HepG2 (cell line): Measurements from ENCODE around the gene KCTD6. TPM values are rescaled to one million over a fixed set of nuclear protein-coding genes. Genes with fewer than 3 reads are reported as not detected.
A peak's percentile ranks its signal among the peaks of the same experiment; 100 is the strongest.

ENCODE experiments used
- DPF2 ChIP-seq: sonication (generic); formaldehyde crosslinking; IDR thresholded peaks from 2 replicates; pipeline ENCODE4 v1.4.0; 2020; ENCODE audit warnings: mild to moderate bottlenecking, low read depth, missing genetic modification reagents, borderline replicate concordance
- HOXA3 ChIP-seq: sonication (generic); formaldehyde crosslinking; IDR thresholded peaks from 2 replicates; pipeline ENCODE4 v1.5.0; 2020; ENCODE audit warnings: missing genetic modification reagents
- HOXA9 ChIP-seq: sonication (generic); formaldehyde crosslinking; IDR thresholded peaks from 2 replicates; pipeline ENCODE4 v1.8.1; 2022; ENCODE audit warnings: missing genetic modification reagents, mild to moderate bottlenecking, moderate library complexity, borderline replicate concordance
- ISL2 ChIP-seq: sonication (generic); formaldehyde crosslinking; IDR thresholded peaks from 2 replicates; pipeline ENCODE4 v1.5.0; 2020; ENCODE audit warnings: missing genetic modification reagents
- KAT2B ChIP-seq: fragments of 150-350 bp; IDR thresholded peaks from 2 replicates; pipeline ENCODE4 v1.6.1; 2014; ENCODE audit warnings: low read depth, low read length, borderline replicate concordance
- MBD4 ChIP-seq: IDR thresholded peaks from 2 replicates; pipeline ENCODE4 v1.6.1; 2012; ENCODE audit warnings: low read length, inconsistent platforms, borderline replicate concordance
- MEF2D ChIP-seq: sonication (generic); formaldehyde crosslinking; IDR thresholded peaks from 2 replicates; pipeline ENCODE4 v1.5.1; 2020; ENCODE audit warnings: mild to moderate bottlenecking, missing genetic modification reagents
- RFX5 ChIP-seq: IDR thresholded peaks from 2 replicates; pipeline ENCODE4 v1.6.1; 2011; ENCODE audit warnings: low read depth, low read length, improper control_type of control experiment
- SAP130 ChIP-seq: IDR thresholded peaks from 2 replicates; pipeline ENCODE4 v1.6.1; 2016; ENCODE audit warnings: low read depth
- SIN3B ChIP-seq: fragments of 150-350 bp; IDR thresholded peaks from 2 replicates; pipeline ENCODE4 v1.6.1; 2014; ENCODE audit warnings: low read length
- SP5 ChIP-seq: IDR thresholded peaks from 2 replicates; pipeline ENCODE4 v1.6.1; 2016; ENCODE audit warnings: low read depth, borderline replicate concordance
- SSRP1 ChIP-seq: IDR thresholded peaks from 2 replicates; pipeline ENCODE4 v1.6.1; 2016; ENCODE audit warnings: control low read depth
- TBX2 ChIP-seq: sonication (generic); formaldehyde crosslinking; IDR thresholded peaks from 2 replicates; pipeline ENCODE4 v1.5.0; 2020; ENCODE audit warnings: missing genetic modification reagents, mild to moderate bottlenecking, borderline replicate concordance
- ZBTB20 ChIP-seq: sonication (generic); formaldehyde crosslinking; IDR thresholded peaks from 2 replicates; pipeline ENCODE4 v1.8.1; 2023; ENCODE audit warnings: missing genetic modification reagents, low read depth, mild to moderate bottlenecking, borderline replicate concordance
- ZMYM2 ChIP-seq: sonication (generic); formaldehyde crosslinking; IDR thresholded peaks from 2 replicates; pipeline ENCODE4 v1.8.0; 2022; ENCODE audit warnings: mild to moderate bottlenecking, missing genetic modification reagents
- ZNF34 ChIP-seq: sonication (generic); formaldehyde crosslinking; IDR thresholded peaks from 2 replicates; pipeline ENCODE4 v1.4.0; 2020; ENCODE audit warnings: mild to moderate bottlenecking, missing genetic modification reagents, borderline replicate concordance
- ZNF350 ChIP-seq: sonication (generic); formaldehyde crosslinking; IDR thresholded peaks from 2 replicates; pipeline ENCODE4 v1.4.0; 2020; ENCODE audit warnings: mild to moderate bottlenecking, low read depth, missing genetic modification reagents, borderline replicate concordance
- ZNF616 ChIP-seq: sonication (generic); formaldehyde crosslinking; IDR thresholded peaks from 2 replicates; pipeline ENCODE4 v1.5.0; 2020; ENCODE audit warnings: low read depth, mild to moderate bottlenecking, missing genetic modification reagents
- polyA plus RNA-seq, 8 experiments: library from polyadenylated mRNA; depleted of rRNA in 3 of 8; stranded (reverse) in 7 of 8; unstranded in 1 of 8; fragments of >200 nt; fragmentation: Illumina TruSeq in 4 of 8; extraction: Trizol in 4 of 8; gene quantifications; 2 replicates each; pipeline versions ENCODE4 v1.2.1 to v1.2.3, GENCODE V29; 2011 to 2016; ENCODE audit warnings: low read depth in 4 of 8, missing spikeins in 1 of 8, mixed read lengths in 1 of 8; ENCODE audit not compliant: insufficient read depth in 1 of 8
- total RNA-seq, 5 experiments: library from RNA; depleted of rRNA; stranded (reverse); fragments of >200 nt; fragmentation: Illumina TruSeq; extraction: Trizol; gene quantifications; 2 replicates each; pipeline ENCODE4 v1.2.3, GENCODE V29; 2016; ENCODE audit warnings: low read depth in 1 of 5
- TF ChIP-seq, protein P1 (sequence below): sonication (generic); formaldehyde crosslinking; IDR thresholded peaks from 2 replicates; pipeline ENCODE4; 2020; ENCODE audit warnings: missing genetic modification reagents, mild to moderate bottlenecking, borderline replicate concordance
- TF ChIP-seq, protein P2 (sequence below): sonication (generic); formaldehyde crosslinking; IDR thresholded peaks from 2 replicates; pipeline ENCODE4 v1.4.0; 2020; ENCODE audit warnings: missing genetic modification reagents, borderline replicate concordance
- TF ChIP-seq, protein P3 (sequence below): sonication (generic); formaldehyde crosslinking; conservative IDR thresholded peaks from 2 replicates; pipeline ENCODE4 v1.8.0; 2022; ENCODE audit warnings: low read depth, missing genetic modification reagents

Gene KCTD6
- total and polyA plus RNA-seq, 2 of the 13 experiments (the other 11 are each of a cell fraction or from before 2014, with no cell fraction given): 13.4 to 14.2 TPM

DNA sequence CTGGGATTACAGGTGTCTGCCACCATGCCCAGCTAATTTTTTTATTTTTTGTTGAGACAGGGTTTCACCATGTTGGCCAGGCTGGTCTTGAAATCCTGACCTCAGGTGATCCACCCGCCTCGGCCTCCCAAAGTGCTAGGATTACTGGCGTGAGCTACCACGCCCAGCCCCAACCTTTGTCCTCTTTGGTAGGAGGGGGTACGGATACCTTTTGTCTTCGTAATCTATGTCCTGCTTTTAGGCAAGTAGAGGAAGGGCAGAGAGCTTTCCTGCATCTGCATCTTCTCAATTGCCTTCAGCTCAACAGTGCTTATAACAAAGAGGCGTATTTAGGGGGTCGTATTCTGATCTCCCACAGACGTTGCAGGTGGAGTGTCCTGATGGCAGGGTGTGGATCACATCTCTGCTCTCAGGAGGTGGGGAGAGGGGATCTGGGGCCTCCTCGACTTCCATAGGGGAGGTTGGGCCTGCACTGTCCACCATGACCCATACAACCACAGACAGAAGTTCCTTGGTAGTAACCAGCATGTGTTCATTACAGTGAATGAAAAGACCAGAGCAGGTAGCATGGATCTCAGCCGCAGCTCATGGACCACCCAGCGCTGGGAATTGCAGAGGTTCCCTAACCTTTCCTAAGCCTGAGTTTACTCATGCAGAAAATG lies 21.4 kb upstream of the KCTD6 start (continued):
- TF ChIP-seq HOXA9 (no peak), ZNF616 (CRISPR knock-in tag) (no peak), MEF2D (CRISPR knock-in tag) (no peak), HOXA3 (no peak), TBX2 (CRISPR knock-in tag) (no peak), SAP130 (CRISPR knock-in tag) (no peak), MBD4 (no peak), ZBTB20 (CRISPR knock-in tag) (no peak), SSRP1 (CRISPR knock-in tag) (no peak), SIN3B (no peak), SP5 (CRISPR knock-in tag) (peak; percentile 73), ISL2 (CRISPR knock-in tag) (no peak), ZNF350 (no peak), ZNF34 (CRISPR knock-in tag) (no peak), DPF2 (CRISPR knock-in tag) (no peak), RFX5 (no peak), KAT2B (no peak), ZMYM2 (no peak)
- TF ChIP-seq, protein P1, sequence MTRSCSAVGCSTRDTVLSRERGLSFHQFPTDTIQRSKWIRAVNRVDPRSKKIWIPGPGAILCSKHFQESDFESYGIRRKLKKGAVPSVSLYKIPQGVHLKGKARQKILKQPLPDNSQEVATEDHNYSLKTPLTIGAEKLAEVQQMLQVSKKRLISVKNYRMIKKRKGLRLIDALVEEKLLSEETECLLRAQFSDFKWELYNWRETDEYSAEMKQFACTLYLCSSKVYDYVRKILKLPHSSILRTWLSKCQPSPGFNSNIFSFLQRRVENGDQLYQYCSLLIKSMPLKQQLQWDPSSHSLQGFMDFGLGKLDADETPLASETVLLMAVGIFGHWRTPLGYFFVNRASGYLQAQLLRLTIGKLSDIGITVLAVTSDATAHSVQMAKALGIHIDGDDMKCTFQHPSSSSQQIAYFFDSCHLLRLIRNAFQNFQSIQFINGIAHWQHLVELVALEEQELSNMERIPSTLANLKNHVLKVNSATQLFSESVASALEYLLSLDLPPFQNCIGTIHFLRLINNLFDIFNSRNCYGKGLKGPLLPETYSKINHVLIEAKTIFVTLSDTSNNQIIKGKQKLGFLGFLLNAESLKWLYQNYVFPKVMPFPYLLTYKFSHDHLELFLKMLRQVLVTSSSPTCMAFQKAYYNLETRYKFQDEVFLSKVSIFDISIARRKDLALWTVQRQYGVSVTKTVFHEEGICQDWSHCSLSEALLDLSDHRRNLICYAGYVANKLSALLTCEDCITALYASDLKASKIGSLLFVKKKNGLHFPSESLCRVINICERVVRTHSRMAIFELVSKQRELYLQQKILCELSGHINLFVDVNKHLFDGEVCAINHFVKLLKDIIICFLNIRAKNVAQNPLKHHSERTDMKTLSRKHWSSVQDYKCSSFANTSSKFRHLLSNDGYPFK (CRISPR knock-in tag): no peak
- TF ChIP-seq, protein P2, sequence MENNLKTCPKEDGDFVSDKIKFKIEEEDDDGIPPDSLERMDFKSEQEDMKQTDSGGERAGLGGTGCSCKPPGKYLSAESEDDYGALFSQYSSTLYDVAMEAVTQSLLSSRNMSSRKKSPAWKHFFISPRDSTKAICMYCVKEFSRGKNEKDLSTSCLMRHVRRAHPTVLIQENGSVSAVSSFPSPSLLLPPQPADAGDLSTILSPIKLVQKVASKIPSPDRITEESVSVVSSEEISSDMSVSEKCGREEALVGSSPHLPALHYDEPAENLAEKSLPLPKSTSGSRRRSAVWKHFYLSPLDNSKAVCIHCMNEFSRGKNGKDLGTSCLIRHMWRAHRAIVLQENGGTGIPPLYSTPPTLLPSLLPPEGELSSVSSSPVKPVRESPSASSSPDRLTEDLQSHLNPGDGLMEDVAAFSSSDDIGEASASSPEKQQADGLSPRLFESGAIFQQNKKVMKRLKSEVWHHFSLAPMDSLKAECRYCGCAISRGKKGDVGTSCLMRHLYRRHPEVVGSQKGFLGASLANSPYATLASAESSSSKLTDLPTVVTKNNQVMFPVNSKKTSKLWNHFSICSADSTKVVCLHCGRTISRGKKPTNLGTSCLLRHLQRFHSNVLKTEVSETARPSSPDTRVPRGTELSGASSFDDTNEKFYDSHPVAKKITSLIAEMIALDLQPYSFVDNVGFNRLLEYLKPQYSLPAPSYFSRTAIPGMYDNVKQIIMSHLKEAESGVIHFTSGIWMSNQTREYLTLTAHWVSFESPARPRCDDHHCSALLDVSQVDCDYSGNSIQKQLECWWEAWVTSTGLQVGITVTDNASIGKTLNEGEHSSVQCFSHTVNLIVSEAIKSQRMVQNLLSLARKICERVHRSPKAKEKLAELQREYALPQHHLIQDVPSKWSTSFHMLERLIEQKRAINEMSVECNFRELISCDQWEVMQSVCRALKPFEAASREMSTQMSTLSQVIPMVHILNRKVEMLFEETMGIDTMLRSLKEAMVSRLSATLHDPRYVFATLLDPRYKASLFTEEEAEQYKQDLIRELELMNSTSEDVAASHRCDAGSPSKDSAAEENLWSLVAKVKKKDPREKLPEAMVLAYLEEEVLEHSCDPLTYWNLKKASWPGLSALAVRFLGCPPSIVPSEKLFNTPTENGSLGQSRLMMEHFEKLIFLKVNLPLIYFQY (CRISPR knock-in tag): no peak
- TF ChIP-seq, protein P3, sequence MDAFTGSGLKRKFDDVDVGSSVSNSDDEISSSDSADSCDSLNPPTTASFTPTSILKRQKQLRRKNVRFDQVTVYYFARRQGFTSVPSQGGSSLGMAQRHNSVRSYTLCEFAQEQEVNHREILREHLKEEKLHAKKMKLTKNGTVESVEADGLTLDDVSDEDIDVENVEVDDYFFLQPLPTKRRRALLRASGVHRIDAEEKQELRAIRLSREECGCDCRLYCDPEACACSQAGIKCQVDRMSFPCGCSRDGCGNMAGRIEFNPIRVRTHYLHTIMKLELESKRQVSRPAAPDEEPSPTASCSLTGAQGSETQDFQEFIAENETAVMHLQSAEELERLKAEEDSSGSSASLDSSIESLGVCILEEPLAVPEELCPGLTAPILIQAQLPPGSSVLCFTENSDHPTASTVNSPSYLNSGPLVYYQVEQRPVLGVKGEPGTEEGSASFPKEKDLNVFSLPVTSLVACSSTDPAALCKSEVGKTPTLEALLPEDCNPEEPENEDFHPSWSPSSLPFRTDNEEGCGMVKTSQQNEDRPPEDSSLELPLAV (CRISPR knock-in tag): no peak
